ENCODE measurements around the gene SMCO4. TPM values are rescaled to one million over a fixed set of nuclear protein-coding genes. Genes with fewer than 3 reads are reported as not detected.
"Not testable (repeated sequence)": the region's sequence is repeated elsewhere in the genome, so short reads cannot be mapped to it uniquely, and the experiment has no call there.

Gene SMCO4, protein sequence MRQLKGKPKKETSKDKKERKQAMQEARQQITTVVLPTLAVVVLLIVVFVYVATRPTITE
- total RNA-seq (2014; rRNA removed; shearing (Covaris generic)), result 4.2 and 7.2 TPM in 2 replicates

- DNase-seq (ENCODE audit: low read depth), result peak; percentile 74
Measured at GRCh38 chr11:93543292-93543977, at the start of gene SMCO4. Gene SMCO4, minus strand, starts transcription at chr11:93543391. Its CDS starts 64,202 bp downstream, at chr11:93479189.

DNA sequence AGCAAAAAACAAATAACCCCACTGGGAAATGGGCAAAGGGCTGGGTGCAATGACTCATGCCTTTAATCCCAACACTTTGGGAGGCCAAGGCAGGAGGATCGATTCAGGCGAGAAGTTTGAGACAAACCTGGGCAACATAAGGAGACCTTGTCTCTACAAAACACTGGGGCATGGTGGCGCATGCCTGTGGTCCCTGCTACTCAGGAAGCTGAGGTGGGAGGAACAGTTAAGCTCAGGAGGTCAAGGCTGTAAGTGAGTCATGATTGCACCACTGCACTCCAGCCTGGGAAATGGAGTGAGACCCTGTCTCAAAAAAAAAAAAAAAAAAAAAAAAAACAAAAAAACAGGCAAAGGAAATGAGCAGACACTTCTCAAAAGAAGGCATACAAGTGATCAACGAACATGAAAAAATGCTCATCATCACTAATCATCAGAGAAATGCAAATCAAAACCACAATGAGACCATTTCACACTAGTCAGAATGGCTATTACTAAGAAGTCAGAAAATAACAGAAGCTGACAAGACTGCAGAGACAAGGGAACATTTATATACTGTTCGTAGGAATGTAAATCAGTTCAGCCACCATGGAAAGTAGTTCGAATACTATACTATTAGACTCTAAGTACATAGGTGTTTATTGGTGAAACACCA is 48.2 kb upstream of the SMCO4 start:
- DNase-seq (ENCODE audit: low read depth), result peak; percentile 61

GRCh38 chr11:93589347-93589746 is 46.2 kb upstream of the SMCO4 start:
- no peak for DNase-seq (ENCODE audit: low read depth)

GRCh38 chr11:93587858-93588581 is 44.8 kb upstream of the SMCO4 start:
- no peak for DNase-seq (ENCODE audit: low read depth)

GRCh38 chr11:93587425-93587824 is 44.2 kb upstream of the SMCO4 start:
- DNase-seq (ENCODE audit: low read depth), result not testable (repeated sequence)

GRCh38 chr11:93585758-93586157 is 42.6 kb upstream of the SMCO4 start:
- peak; percentile 45 for DNase-seq (ENCODE audit: low read depth)

DNA sequence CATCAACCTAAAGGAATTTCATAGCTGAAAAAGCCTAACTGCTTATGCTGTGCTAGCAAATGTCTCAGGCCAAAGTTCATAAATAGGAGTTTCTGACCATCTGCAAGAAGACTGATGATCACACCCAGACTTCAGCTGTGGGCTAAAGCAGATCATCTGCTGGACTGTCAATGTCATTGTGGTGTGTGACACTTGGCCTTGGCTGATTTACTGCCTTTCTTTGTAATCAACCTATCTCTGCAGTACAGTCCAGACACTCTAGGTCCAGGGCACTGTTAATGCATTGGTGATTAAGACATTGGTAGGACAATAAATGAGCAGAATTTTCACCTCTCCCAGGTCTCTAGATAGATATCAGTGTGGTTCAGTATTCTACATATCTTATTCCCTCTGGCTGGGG is 40.3 kb upstream of the SMCO4 start:
- DNase-seq (ENCODE audit: low read depth), result no peak

GRCh38 chr11:93579187-93579751 is 36.1 kb upstream of the SMCO4 start:
- no peak for DNase-seq (ENCODE audit: low read depth)

DNA sequence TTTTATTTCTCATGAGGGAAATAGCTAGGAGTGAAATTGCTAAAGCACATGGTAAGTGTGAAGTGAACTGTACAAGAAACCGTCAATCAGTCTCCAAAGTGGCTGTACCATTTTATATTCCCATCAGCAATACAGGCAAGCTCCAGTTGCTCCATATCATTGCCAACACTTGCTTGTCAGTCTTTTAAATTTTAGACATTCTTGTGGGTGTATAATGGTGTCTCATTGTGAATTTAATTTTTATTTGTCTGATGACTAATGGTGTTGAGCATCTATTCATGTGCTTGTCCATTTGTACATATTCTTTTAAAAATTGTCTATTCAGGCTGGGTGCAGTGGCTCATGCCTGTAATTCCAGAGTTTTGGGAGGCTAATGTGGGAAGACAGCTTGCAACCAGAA is 34.1 kb upstream of the SMCO4 start:
- peak; percentile 41 for DNase-seq (ENCODE audit: low read depth)

- peak; percentile 56 for DNase-seq (ENCODE audit: low read depth)
Measured at GRCh38 chr11:93576870-93577269, 33.7 kb upstream of the SMCO4 start.

DNA sequence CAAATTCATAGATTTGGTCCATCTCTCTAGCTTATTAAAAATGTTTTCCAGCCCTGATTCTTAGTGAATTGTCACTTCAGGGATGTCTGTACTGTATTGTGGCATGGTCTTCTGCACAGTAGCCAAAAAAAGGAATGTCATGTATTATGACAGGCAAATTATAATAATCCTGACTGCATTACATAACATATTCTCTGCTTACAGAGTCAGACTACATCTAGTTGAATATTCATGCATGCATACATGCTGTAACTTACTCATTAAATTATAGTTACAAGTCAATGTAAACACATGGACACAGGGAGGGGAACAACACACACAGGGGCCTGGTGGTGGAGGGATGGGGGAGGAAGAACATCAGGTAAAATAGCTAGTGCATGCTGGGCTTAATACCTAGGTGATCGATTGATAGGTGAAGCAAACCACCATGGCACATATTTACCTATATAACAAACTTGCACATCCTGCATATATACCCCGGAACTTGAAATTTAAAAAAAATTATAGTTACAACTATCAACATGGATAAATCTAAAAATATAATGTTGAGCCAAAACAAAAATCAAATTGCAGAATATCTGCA is 31.5 kb upstream of the SMCO4 start:
- DNase-seq (ENCODE audit: low read depth), result no peak

GRCh38 chr11:93573184-93573583 is 30.0 kb upstream of the SMCO4 start:
- DNase-seq (ENCODE audit: low read depth), result peak; percentile 24

- DNase-seq (ENCODE audit: low read depth), result no peak
Measured at GRCh38 chr11:93572621-93573020, 29.4 kb upstream of the SMCO4 start.

DNA sequence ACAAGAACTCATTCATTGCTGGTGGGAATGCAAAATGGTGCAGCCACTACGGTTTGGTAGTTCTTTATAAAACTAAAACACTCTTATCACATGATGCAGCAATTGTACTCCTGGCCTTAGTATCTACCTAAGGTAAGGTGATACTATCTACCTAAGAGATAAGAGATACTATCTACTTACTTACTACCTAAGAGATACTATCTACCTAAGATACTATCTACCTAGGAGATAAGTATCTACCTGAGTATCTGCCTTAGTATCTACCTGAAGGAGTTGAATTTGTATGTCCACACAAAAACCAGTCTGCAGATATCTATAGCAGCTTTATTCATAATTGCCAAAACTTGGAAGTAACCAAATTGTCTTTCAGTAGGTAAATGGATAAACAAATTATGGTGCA is 29.0 kb upstream of the SMCO4 start:
- no peak for DNase-seq (ENCODE audit: low read depth)

DNA sequence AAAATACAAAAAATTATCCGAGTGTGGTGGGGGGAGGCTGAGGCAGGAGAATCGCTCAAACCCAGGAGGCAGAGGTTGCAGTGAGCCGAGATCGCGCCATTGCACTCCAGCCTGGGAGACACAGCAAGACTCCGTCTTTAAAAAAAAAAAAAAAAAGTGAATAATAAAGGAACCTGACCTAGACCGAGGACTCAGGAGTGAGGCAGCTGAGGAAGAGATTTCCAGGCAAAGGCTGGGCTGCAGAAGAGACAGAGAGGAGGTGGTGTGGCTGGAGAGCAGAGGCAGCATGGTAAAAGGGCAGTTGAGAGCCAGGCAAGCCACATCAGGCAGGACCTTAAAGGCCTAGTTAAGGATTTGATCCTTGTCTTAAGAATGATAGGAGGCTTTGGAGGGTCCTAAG is 28.4 kb upstream of the SMCO4 start:
- no peak for DNase-seq (ENCODE audit: low read depth)

DNA sequence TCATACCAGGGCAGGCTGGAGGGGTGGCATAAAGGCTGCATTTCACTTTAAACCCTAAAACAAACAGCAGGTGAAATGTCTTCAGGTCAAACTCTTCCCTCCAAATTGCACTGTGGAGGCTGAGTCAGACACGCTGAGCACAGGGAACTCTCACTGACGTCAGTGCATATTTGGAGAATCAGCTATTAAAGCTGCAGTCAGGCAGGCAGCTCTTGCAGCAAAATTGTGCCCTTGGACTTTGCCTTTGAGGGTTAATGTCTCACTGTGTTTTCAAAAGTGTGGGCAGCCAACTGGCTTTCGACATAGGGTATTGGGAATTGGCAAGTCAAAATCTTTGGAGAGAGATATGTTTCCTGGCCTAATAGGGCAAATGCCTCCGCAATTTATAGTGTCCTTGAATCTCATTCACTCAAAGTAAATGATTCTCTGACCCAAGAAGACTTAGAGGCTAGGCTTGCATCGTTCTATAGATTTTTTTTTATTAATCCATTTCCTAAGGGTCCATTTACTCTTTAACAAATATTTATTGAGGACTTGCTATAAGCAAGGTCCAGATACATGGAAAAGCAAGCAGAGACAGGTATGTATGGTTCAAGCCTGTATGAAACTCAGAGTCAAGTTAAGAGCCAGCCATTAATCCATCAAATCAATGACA is 27.7 kb upstream of the SMCO4 start:
- peak; percentile 26 for DNase-seq (ENCODE audit: low read depth)

GRCh38 chr11:93569496-93569895 is 26.3 kb upstream of the SMCO4 start:
- DNase-seq (ENCODE audit: low read depth), result no peak

GRCh38 chr11:93568726-93569125 is 25.5 kb upstream of the SMCO4 start:
- no peak for DNase-seq (ENCODE audit: low read depth)

DNA sequence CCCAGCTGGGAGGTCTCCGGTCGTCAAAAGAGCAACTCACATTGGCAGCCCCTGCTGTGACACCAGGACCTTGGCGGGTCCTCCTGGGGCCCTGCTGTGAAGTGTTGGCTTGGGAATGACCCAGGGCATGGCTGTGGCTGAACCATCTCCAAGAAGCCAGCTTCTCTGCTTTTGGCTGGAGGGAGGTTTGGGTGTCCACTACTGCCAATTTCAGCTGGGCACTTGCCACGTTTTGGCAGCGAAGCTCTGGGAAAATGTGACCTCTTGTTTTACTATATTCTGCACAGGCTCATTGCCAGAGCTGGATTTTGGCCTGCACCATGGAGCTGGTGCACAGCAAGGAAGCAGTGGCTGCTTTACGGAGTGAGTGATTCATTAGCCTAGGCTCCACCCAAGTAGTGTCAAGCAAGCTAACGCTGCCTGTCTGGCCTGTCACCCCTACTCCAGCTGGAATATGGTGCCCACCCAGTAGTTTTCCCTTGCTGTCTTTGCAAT is 24.3 kb upstream of the SMCO4 start:
- peak; percentile 45 for DNase-seq (ENCODE audit: low read depth)

DNA sequence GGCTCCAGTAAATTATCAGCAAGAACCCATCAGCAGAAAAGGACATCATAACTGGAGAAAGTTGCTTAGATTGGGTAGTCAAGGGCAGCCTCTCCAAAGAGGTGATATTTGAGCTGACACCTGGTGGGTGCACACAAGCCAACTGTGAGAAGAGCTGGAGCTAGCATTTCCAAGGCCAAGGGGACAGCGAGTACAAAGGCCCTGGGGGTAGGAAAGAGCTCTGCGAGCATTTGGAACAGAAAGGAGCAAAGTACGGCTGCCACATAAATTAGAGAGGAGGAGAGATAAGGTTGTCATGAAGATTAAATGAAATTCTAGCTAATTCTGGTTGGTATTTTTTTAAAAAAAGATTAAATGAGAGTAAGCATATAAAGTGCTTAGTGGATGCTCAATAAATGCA is 21.7 kb upstream of the SMCO4 start:
- DNase-seq (ENCODE audit: low read depth), result no peak

DNA sequence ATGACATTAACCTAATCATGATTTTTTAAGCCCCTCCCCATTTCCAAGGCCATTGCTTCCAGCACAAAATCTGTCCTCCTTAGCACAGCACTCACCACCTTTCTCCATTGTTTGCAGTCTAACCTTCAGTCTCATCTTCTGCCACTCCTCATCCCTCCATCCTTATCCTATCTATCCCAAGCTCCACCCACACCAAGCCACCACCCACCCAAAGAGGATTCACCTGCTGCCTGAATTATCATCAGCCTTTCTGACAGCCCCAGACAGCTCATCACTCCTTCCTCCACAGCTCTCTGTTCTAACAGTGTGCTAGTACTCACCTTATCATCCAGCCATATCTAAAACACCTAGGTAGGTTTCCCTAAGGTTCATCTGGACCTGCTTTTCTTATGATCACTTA is 20.7 kb upstream of the SMCO4 start:
- DNase-seq (ENCODE audit: low read depth), result no peak

All from RPMI7951 (cell line).